GF-D8 (cell line): ENCODE measurements around the gene MEAK7.

ENCODE experiments used
- DNase-seq: peaks from one replicate; lab custom pipeline; 2025; lab: John Stamatoyannopoulos, UW

Gene MEAK7

GRCh38 chr16:84465154-84465553 lies 39.3 kb downstream of the MEAK7 start:
- no peak for DNase-seq

- no peak for DNase-seq
Observed at GRCh38 chr16:84464116-84464515, 40.3 kb downstream of the MEAK7 start.

- DNase-seq = no peak
Observed at GRCh38 chr16:84463221-84463620, 41.2 kb downstream of the MEAK7 start.

- DNase-seq = no peak
Observed at GRCh38 chr16:84462296-84463210, 41.9 kb downstream of the MEAK7 start.

- no peak for DNase-seq
Observed at GRCh38 chr16:84461413-84462295, 42.8 kb downstream of the MEAK7 start.

GRCh38 chr16:84461029-84461412 lies 43.4 kb downstream of the MEAK7 start:
- no peak for DNase-seq

GRCh38 chr16:84460406-84461028 lies 43.9 kb downstream of the MEAK7 start:
- DNase-seq = no peak

- no peak for DNase-seq
Observed at GRCh38 chr16:84459941-84460405, 44.5 kb downstream of the MEAK7 start.

- no peak for DNase-seq
Observed at GRCh38 chr16:84459533-84459894, 44.9 kb downstream of the MEAK7 start.

- DNase-seq = no peak
Observed at GRCh38 chr16:84458606-84459532, 45.6 kb downstream of the MEAK7 start.

- no peak for DNase-seq
Observed at GRCh38 chr16:84455031-84455430, 49.4 kb downstream of the MEAK7 start.
